GM18951 (cell line): Measurements from ENCODE around the gene GUCD1.

Experiments used
- POLR2A ChIP-seq: IDR thresholded peaks from 4 replicates; pipeline ENCODE4 v1.6.1; 2011; ENCODE audit warnings: mild to moderate bottlenecking; ENCODE audit not compliant: insufficient read length, insufficient read depth; ENCODE audit errors: extremely low read depth
- in situ Hi-C: fragments of 300-500 bp; cut with MboI; formaldehyde crosslinking; loops from one replicate; pipeline ENCODE4 v1.12.0; 2022; ENCODE audit warnings: low sequenced_read_pairs, mixed read lengths, inconsistent platforms; ENCODE audit not compliant: unreplicated experiment

Gene GUCD1

DNA sequence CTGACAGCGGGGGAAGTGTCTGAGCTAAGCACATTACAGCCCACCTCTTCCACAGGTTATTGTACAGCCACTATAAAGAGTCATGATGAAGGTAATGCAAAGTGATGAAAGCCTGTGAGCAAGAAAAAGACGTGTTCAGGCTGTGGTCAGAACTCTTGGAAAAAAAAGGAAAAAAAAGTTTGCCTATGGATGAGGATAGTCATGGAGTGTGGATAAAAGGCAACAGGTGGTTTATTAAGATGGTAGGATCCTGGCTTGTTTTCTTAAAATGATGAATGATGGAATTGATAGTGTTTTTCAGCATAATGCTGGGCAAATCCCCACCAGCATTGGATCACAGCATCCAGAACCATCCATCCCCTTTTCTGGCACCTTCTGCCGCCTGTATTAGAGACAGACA, 36.7 kb downstream of the GUCD1 start:
- TF ChIP-seq POLR2A: no peak
- in situ Hi-C loops: loop anchor here (5.0 kb wide), 1 partner anchor 101 kb away; no protein-coding TSS in a partner anchor

DNA sequence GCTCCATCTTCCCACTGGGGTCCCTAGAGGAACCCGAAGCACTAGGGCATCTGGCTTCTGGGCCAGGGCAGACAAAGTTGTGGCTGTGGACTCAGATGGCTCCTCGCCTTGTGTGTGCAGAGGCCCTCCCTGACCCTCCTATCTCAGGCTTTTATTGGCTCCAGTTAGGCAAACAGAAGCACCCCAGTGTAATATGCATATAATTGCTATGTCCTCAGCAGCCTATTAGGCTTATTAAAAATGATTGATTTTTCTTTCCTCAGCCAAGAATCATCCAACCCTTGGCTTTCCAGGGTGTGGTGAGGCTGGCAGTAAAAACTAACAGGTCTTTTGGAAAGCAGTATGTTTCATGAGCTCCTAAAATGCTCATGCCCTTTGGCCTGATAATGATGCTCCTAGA, 37.5 kb downstream of the GUCD1 start:
- in situ Hi-C loops: loop anchor here (5.0 kb wide), 1 partner anchor 100 kb away; no protein-coding TSS in a partner anchor
- TF ChIP-seq POLR2A: no peak

DNA sequence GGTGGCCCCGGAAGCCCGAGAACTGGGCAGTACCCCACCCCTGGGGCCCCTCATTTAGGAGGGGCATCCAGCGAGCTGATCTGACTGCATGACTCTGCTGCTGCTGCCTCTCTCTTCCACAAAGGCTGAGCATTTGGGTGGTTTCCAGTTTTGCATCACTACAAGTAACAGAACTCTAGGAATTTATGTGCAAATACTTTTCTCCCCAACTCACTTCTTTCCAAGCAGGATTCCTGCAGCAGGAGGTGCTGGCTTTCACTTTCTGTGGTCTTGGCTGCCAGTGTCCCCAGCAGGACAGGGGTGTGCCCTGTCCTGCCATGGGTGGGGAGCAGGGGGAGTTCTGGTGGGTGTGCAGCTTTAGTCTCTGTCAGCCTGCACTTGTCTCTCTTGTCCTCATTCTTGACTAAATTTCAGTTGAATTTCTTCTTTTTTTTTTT, 38.6 kb downstream of the GUCD1 start:
- in situ Hi-C loops: loop anchor here (5.0 kb wide), 1 partner anchor 99 kb away; no protein-coding TSS in a partner anchor

DNA sequence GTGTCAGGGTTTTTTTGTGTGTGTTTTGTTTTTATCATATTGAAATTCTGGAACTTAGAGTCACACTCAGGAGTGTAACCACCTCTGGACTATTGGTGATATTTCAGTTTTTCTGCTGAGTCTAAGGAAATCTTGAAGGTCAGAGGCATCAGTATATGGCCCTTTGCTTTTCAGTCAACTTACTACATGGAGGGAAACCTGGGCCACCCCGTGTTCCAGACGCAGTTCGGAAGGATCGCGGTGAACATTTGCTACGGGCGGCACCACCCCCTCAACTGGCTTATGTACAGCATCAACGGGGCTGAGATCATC, 40.0 kb downstream of the GUCD1 start:
- no peak for TF ChIP-seq POLR2A
- in situ Hi-C loops: loop anchor here (5.0 kb wide), 1 partner anchor 98 kb away; no protein-coding TSS in a partner anchor

More for the DNA sequence above, 38.6 kb downstream of the GUCD1 start:
- TF ChIP-seq POLR2A: no peak

DNA sequence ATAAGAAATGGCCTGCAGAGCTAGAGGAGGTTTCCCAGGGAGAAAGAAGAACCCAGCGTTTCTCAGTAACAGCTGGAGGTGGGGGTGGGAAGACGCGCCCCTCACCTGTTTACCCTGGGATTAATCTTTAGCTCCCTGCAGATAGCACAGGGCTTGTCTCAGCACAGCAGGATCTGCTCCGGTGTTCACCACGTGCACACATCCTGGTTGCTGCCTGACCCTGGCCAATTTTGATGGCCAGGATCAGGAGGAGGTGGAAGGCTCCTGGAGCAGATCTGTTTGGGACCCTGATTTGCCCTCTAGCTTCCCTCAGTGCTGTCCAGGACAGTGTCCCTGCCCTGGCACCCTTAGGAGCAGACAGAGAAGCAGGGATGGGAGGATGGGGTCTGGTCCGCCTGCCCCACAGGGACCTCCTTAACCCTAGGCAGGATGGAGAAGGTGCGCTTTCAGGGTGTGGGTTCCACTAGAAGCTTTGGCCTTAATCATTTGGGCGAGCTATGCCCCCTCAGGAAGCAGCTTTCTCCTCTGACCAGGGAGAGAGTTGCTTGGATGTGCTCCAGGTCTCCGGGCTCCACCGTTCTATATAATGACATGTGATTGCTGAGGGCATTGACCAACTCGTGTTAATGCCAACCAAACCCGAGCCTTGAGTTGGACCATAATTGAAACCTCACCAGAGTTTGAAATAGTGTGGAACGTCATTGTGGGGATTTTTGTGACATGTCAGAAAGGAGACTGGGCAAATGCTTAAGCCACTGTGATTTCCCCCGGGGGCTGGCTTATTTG, 40.5 kb downstream of the GUCD1 start:
- in situ Hi-C loops: loop anchor here (5.0 kb wide), 1 partner anchor 97 kb away; no protein-coding TSS in a partner anchor
- TF ChIP-seq POLR2A: no peak

DNA sequence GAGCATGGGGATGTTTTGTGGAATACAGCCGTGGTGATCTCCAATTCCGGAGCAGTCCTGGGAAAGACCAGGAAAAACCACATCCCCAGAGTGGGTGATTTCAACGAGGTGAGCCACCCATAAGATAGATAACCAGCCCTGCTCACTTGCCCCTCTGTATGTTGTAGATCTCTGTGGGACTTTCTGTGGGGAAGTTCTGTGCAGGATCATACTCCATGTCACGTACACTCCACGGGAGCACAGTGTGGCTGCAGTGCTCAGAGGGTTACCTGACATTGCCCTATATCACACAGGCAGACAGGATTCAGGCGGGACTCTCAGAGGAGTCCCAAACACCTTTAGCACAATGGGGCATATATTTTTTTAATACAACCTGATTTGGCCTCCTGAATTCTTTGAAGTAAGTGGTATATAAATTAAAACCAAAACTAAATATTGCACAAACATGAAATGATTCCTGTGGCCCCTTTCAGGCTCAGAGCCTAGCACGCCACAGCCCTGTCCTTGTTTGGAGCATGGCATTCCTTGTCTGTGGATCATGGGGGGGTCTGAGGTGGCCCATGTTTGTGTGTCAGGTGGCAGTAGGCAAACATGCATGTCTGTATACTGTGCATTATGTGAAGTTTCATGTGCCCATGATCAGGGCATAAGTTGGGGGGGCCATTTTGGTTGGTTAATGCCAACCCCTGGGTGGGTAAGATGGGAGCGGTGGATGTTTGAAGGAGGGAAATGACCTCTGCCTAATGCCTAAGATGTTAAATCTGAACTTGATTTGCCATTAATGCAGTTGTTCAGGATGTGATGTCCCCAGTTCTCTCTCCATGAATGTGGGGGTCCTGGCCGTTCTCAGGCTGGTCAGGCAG, 41.3 kb downstream of the GUCD1 start:
- no peak for TF ChIP-seq POLR2A
- in situ Hi-C loops: no loop called here

DNA sequence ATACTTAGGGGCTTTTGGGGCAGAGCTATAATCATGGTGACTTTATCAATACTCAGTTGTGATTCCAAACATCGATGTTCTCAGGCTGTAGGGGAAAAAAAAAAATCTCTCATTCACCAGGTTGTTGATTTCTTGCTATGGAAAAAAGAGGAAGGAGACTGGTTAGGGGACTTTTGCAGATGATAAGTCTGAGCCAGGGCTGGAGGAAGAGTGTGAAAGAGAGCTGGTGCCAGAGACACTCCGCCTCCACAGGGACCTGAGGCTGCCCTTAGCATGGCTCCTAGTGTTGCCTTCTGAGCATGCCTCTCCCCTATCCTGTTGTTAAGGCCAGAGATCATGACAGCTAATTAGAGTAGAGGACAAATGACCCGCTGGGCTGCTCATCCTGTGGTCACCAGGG, 42.9 kb downstream of the GUCD1 start:
- in situ Hi-C loops: no loop called here

DNA sequence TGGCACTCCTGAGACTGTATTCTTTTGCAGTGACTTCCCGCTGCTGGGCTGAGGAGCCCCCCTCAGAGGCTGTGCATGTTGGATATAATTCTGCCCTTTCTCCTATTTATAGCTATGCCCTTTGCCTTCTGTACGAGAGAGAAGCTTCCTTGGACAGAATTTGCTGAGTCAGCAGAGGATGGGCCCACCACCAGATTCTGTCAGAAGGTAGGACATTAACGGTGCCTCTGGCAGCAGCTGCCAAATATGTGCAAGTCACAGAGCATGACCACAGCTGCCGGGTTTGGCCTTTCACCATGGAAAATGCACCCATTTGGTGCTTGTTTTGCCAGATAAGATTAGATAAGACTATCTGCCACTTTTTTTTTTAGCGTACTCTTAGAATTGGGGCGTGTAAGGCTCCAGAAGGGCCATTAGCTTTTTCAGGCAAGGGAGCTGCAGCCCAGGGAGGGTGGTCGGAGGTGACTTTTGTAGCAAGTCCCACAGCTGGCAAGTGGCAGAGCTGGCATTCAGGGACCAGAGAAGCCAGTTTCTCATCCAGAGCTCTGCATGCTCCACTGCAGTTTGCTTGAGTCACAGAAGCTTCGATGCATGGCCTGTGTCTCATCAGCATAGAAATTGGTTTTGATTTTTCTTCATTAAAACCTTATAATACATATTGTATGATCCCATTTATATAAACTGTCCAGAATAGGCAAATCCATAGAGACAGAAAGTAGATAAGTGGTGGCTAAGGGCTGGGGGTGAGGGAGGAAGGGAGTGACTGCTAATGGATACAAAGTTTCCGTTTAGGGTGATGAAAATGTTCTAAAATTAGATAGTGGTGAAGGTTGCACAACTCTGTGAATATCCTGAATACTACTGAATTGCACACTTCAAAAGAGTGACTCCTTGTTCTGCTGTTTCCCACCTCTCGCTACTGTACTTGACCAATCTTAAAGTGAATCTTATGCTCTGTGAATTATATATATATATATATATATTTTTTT, 44.0 kb downstream of the GUCD1 start:
- no peak for TF ChIP-seq POLR2A
- in situ Hi-C loops: no loop called here

More for the DNA sequence above, 42.9 kb downstream of the GUCD1 start:
- TF ChIP-seq POLR2A: no peak

DNA sequence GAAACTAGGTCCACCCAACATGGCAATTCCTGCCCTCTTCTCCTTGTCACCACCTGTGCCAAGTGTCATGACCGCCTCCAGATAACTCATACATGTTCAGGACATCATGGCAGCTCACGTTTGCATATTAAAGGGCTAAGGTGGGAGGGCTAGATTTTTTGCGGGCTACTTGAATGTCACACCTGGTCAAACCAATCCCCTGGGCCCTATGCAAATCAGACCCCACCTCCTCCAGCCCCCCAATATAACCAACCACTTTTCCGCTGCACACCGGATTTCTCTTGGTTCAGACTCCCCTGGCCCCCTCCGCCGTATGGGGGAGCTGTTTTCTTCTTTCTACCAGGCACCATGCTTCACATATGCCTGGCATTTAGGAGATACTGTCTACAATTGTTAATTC, 47.2 kb downstream of the GUCD1 start:
- TF ChIP-seq POLR2A: no peak
- in situ Hi-C loops: no loop called here

DNA sequence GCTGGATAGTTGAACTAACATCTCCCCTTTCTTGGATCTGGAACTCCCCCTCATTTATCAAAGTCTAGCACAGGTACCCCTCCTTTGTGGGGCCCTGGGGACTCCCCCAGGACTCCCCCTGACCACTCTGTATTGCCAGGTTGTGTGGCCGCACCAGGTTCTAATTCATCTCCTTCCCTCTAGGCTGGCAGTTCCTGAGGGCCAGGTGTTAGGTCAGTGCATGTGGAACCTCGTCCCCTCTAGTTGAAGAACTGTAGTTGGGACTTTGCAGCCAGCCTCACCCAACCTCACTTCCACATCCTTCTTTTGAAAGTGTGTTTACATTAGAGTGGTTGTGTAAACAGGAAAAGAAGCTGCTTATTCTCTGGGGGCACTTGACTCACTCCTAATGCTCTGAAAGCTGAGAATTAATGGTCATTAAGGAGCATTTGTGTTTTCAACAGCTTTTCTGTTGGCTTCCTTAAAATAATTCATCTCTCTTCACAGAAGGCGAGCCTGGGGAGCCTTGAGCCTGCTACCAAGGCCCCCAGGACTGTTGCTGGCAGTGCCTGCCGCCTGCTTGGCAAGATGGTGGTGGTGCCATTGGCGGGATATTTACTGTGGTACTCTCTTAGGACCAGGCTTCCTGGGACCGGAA, 48.0 kb downstream of the GUCD1 start:
- no peak for TF ChIP-seq POLR2A
- in situ Hi-C loops: no loop called here

DNA sequence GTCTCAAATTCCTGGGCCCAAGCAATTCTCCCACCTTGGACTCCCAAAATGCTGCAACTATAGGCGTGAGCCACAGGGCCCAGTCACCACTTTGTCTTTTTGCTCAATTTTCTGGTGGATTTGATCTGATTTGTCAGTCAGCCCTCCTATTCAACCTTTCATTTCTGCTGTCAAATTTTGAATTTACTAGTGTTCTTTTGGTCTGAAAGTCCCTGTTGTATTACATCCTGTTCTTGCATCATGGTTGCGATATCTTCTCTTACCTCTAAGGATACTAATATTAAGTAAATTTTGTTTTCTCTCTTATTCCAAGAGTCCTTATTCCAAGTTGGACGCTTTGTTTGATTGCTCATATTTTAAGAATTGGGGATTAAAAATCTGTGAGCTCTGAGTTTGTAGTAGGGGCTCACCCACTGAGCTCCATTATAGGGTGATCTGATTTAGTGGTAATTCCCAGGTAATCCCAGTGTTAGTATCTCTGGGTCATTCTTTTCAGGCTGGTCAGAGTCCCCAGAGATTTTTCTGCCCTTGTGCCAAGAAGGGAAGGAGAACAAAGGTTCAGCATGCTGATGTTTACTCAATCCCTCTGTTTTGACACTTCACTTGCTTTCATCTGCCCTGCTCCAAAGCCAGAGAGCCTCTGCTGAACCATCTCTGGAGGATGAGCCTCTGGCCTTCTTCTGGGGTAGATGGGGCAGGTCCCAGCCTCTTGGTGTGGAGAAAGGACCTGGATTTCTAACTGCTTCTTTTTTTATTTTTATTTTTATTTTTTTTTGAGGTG, 49.8 kb downstream of the GUCD1 start:
- in situ Hi-C loops: no loop called here
- no peak for TF ChIP-seq POLR2A
